AG10803 (cell line): ENCODE measurements around the gene MPP3.
A peak's percentile ranks its signal among the peaks of the same experiment; 100 is the strongest.

Source experiments
- DNase-seq: peaks from one replicate; pipeline ENCODE4 v3.0.0; 2010; ENCODE audit warnings: low read depth
- H3K4me3 ChIP-seq: 2 replicates; pipeline ENCODE4 v1.5.1; 2011; ENCODE audit warnings: mild to moderate bottlenecking, low read length, control low read depth
- TF ChIP-seq, protein P1 (sequence below): conservative IDR thresholded peaks from 2 replicates; pipeline ENCODE4 v1.5.1; 2011; ENCODE audit warnings: mild to moderate bottlenecking, low read length, control low read depth, inconsistent platforms

Gene MPP3

DNA sequence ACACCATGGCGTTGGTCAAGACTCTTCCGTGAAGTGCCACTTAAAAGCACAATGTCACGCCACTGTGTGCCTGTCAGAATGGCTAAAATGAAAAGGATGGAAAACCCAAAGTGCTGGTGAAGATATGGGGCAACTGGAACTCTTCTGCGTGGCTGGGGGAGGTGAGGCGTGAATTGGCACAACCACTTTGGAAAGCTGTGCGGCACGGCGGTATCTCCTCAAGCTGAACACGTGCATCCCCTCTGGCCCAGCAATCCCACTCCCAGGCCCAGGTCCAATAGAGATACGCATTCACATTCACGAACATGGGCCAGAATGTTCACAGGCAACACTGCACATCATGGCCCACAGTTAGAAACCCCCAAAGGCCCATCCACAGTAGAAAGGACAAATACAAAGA, 63.1 kb downstream of the MPP3 start:
- H3K4me3 ChIP-seq, result no peak overlapping the region
- no peak for DNase-seq

DNA sequence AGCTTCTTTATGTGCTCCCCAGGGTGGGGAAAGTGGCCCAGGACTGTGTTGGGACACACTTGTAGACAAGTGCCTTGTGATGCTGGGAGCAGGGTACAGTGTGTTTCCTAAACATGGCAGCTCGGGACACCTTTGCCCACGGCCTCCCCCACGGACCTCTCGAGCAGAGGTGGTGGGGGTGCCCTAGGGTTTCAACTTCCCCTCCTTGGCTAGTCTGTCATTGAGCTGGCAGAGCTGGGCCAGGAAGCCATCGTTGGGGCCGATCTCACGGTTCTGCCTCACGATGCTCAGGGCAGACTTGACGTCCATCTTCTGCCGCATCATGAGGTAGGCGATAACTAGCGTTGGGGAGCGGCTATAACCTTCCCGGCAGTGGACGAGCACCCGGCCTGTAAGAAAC, 63.5 kb downstream of the MPP3 start:
- no peak for DNase-seq
- TF ChIP-seq, protein P1, sequence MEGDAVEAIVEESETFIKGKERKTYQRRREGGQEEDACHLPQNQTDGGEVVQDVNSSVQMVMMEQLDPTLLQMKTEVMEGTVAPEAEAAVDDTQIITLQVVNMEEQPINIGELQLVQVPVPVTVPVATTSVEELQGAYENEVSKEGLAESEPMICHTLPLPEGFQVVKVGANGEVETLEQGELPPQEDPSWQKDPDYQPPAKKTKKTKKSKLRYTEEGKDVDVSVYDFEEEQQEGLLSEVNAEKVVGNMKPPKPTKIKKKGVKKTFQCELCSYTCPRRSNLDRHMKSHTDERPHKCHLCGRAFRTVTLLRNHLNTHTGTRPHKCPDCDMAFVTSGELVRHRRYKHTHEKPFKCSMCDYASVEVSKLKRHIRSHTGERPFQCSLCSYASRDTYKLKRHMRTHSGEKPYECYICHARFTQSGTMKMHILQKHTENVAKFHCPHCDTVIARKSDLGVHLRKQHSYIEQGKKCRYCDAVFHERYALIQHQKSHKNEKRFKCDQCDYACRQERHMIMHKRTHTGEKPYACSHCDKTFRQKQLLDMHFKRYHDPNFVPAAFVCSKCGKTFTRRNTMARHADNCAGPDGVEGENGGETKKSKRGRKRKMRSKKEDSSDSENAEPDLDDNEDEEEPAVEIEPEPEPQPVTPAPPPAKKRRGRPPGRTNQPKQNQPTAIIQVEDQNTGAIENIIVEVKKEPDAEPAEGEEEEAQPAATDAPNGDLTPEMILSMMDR, result no peak
- H3K4me3 ChIP-seq, result no peak overlapping the region

More for the DNA sequence above, 63.1 kb downstream of the MPP3 start:
- TF ChIP-seq, protein P1, result no peak

DNA sequence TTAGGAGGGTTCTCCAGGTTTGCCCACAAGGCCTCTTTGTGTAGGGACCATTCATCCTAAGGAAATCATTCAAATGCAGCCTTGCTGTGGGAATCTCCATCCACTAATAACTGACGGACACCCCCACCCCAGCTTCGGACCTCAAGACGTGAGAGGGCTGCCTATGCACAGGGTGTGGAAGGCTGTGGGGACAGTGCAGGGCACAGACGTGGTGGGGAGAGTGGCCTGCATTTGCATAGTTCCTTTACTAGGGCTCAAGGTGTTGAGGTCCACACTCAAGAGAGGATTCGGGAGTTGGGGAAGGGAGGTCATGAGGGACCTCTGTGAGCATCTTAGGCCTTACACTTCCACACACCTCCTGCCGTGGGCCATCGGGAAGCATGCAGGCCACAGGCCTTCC, 64.0 kb downstream of the MPP3 start:
- no peak for DNase-seq
- H3K4me3 ChIP-seq, result no peak overlapping the region
- TF ChIP-seq, protein P1, result no peak

DNA sequence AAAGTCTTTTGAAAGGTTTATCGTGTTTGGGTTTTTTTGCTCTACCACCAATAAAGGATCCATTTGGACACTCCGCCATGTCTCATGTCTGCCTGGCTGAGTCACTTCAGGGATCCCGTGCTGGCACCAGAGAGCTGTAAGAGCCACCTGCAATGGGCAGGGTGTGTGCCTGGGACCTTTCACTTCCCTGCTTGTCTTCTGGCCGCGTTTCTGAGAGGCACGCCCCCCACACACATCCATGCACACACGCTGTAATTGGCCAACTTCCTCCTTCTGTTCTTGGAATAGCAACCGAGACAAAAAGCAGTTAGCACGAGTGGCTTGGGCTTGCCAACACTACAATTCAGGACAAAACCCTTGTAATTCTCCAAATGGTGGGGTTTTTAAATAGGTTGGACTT, 64.6 kb downstream of the MPP3 start:
- no peak overlapping the region for H3K4me3 ChIP-seq
- TF ChIP-seq, protein P1, result no peak
- DNase-seq, result no peak

DNA sequence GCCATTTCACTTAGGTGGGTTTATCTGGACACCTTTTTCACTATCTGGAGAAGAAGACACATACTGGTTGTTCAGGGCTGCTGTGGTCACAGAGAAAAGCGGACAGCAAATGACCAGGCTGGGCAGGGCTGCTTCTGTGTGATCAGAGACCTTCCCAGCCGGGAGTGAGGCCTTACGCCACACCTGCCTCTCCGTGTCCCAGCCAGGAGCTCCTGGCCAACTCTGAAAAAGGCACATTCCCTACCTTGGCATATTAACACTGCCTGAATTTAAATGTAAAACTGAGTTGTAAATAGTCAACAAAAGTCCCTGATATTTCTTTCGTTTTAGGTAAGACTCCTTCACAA, 65.3 kb downstream of the MPP3 start:
- no peak overlapping the region for H3K4me3 ChIP-seq
- DNase-seq, result no peak
- TF ChIP-seq, protein P1, result no peak

DNA sequence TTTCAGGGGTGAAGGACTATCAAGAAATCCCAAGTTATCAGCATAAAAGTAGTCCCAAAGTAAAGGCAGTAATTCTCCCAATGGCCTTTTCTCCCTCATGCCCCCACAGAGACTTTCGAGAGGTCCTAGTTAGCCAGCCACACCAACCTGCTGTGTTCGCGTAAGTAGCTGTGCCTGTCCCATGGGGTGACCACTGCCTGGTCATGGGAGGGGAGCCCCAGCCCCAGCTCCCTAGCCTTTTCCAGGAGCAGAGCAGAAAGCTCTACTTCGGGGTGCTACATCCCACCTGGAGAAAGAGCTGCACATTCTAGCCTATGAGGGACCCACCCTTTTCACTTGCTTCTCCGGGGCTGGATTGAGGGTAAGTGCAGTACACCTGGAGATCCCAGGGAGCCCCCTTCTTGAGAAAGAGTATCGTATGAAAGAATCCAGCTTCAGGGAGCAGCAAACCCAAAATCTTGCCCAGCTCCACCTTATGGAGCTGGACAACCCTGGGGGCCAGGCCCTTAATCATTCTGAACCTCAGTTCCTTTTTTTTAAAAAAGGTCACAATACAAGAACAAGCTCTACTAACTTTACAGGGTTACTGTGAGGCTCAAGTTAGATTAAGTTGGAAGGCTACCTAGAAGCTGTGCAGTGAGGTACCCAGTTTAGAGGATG, 65.8 kb downstream of the MPP3 start:
- no peak for DNase-seq
- H3K4me3 ChIP-seq, result no peak overlapping the region
- TF ChIP-seq, protein P1, result no peak

DNA sequence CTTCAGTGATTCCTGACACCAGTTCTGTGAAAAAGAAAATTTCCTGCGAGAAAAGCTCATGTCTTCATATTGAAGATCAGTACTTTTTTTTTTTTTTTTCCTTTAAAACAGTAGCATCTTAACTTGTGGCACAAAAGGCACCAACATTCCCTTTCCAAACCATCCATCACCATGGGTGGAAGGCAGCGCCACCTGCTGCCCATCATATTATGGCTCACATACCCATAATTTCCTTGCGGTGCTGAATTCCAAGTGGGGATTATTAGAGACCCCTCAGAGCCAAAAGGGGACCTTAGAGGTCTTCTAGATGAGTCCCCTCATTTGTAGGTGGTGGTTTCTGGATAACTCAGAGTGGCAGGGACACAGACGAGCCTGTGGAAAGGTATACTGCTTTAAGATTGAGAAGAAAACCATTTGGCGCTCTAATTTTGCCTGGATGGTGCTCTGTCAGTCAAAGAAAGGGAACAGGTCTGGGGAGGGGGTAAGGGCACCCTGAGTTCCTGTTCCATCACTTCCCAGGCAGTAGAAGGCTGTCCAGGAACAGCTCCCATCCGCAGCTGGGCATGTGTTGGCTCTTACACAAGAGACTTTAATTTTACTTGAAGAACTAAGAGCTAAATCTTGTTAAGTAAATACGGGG, 66.4 kb downstream of the MPP3 start:
- DNase-seq, result peak; percentile 47
- no peak overlapping the region for H3K4me3 ChIP-seq
- TF ChIP-seq, protein P1, result peak; percentile 83
